ENCODE data around the gene HBG2. TPM values are rescaled to one million over a fixed set of nuclear protein-coding genes. Genes with fewer than 3 reads are reported as not detected.

HBG2 gene
- total RNA-seq, 1 experiment from 2014 or later: 8.7 TPM

GRCh38 chr11:5246772-5247471 is 7.7 kb downstream of the HBG2 start (continued):
- TF ChIP-seq ZNF396 (CRISPR knock-in tag; IDR thresholded peaks at IDR 0.05; ENCODE audit: borderline replicate concordance) (no peak), RELA (CRISPR knock-in tag; IDR thresholded peaks at IDR 0.05; ENCODE audit: borderline replicate concordance) (no peak), CDX4 (CRISPR knock-in tag; IDR thresholded peaks at IDR 0.05; ENCODE audit: borderline replicate concordance) (no peak), ERG (CRISPR knock-in tag; IDR thresholded peaks at IDR 0.05) (no peak), E2F1 (CRISPR knock-in tag; IDR thresholded peaks at IDR 0.05) (no peak), NR3C1 (CRISPR knock-in tag; conservative IDR thresholded peaks at IDR 0.05; ENCODE audit: low read depth) (no peak), TEAD1 (CRISPR knock-in tag; IDR thresholded peaks at IDR 0.05) (no peak), MXD4 (CRISPR knock-in tag; IDR thresholded peaks at IDR 0.05; ENCODE audit: borderline replicate concordance) (no peak)

DNA sequence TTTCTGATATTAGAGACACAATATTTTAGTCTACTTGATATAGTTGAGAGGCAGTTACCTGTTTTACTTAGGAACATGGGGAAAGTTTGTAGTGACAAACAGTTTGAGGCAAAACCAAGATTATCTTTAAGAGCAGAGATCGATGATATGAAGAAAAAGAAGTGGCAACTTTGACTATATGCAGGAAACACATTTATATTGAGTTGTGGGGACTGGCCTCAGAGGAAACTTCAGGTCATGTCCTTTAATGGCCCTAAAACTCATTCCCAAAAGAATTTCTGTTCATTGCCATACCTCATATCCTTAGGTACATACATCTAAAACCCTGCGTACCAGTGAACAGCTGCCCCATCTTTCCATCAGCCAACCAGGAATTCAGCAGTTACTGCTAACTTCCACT is 9.4 kb downstream of the HBG2 start:
- H3K36me3 Mint-ChIP-seq: no peaks in the 10 kb centered on the region
- no peak for DNase-seq (ENCODE audit: low spot score)
- H3K27me3 Mint-ChIP-seq (ENCODE audit: low read depth): no peaks in the 10 kb centered on the region
- H3K27ac Mint-ChIP-seq: no peak overlapping the region
- POLR2A ChIA-PET: no interaction called here
- TF ChIP-seq TCF7 (CRISPR knock-in tag; IDR thresholded peaks at IDR 0.05; ENCODE audit: low read depth) (no peak), MYBL2 (CRISPR knock-in tag; IDR thresholded peaks at IDR 0.05) (no peak), GTF2I (CRISPR knock-in tag; conservative IDR thresholded peaks at IDR 0.05) (no peak), PRDM15 (CRISPR knock-in tag; IDR thresholded peaks at IDR 0.05) (no peak)
- TF ChIP-seq, protein P1, sequence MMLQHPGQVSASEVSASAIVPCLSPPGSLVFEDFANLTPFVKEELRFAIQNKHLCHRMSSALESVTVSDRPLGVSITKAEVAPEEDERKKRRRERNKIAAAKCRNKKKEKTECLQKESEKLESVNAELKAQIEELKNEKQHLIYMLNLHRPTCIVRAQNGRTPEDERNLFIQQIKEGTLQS (CRISPR knock-in tag; conservative IDR thresholded peaks at IDR 0.05): no peak
- TF ChIP-seq, protein P2, sequence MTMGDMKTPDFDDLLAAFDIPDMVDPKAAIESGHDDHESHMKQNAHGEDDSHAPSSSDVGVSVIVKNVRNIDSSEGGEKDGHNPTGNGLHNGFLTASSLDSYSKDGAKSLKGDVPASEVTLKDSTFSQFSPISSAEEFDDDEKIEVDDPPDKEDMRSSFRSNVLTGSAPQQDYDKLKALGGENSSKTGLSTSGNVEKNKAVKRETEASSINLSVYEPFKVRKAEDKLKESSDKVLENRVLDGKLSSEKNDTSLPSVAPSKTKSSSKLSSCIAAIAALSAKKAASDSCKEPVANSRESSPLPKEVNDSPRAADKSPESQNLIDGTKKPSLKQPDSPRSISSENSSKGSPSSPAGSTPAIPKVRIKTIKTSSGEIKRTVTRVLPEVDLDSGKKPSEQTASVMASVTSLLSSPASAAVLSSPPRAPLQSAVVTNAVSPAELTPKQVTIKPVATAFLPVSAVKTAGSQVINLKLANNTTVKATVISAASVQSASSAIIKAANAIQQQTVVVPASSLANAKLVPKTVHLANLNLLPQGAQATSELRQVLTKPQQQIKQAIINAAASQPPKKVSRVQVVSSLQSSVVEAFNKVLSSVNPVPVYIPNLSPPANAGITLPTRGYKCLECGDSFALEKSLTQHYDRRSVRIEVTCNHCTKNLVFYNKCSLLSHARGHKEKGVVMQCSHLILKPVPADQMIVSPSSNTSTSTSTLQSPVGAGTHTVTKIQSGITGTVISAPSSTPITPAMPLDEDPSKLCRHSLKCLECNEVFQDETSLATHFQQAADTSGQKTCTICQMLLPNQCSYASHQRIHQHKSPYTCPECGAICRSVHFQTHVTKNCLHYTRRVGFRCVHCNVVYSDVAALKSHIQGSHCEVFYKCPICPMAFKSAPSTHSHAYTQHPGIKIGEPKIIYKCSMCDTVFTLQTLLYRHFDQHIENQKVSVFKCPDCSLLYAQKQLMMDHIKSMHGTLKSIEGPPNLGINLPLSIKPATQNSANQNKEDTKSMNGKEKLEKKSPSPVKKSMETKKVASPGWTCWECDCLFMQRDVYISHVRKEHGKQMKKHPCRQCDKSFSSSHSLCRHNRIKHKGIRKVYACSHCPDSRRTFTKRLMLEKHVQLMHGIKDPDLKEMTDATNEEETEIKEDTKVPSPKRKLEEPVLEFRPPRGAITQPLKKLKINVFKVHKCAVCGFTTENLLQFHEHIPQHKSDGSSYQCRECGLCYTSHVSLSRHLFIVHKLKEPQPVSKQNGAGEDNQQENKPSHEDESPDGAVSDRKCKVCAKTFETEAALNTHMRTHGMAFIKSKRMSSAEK (CRISPR knock-in tag; IDR thresholded peaks at IDR 0.05; ENCODE audit: borderline replicate concordance): no peak
- TF ChIP-seq, protein P3, sequence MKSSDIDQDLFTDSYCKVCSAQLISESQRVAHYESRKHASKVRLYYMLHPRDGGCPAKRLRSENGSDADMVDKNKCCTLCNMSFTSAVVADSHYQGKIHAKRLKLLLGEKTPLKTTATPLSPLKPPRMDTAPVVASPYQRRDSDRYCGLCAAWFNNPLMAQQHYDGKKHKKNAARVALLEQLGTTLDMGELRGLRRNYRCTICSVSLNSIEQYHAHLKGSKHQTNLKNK (CRISPR knock-in tag; IDR thresholded peaks at IDR 0.05): no peak
- no peak for ATAC-seq
- H3K9me3 Mint-ChIP-seq: no peaks in the 10 kb centered on the region
- no peak overlapping the region for H3K4me3 Mint-ChIP-seq
- H3K4me1 Mint-ChIP-seq: no peaks in the 10 kb centered on the region
- CTCF ChIA-PET: no interaction called here
